Heart left ventricle (tissue), 16 donors: Measurements from ENCODE around the gene OR52K2. TPM values are rescaled to one million over a fixed set of nuclear protein-coding genes. Genes with fewer than 3 reads are reported as not detected.
A peak's percentile ranks its signal among the peaks of the same experiment; 100 is the strongest.

ENCODE experiments used
- ATAC-seq, 4 donors: fragments of 200-7000 bp; cut with Tn5 transposase; one replicate each; pipeline ENCODE4 v1.9.1; 2020 to 2022; ENCODE audit warnings: moderate library complexity in 4 of 4, mild to moderate bottlenecking in 3 of 4, moderate number of reproducible peaks in 1 of 4
- DNase-seq, 5 donors: peaks; one replicate each; pipeline ENCODE4 v3.0.0-alpha.2; 2020
- H3K27ac ChIP-seq, 12 donors: fragments of 200-600 bp; sonication (generic) in 4 of 12; one replicate each; pipeline versions ENCODE4 v1.5.0 to v1.8.0; 2016 to 2022; ENCODE audit warnings: mild to moderate bottlenecking in 2 of 12
- H3K27me3 ChIP-seq, 9 donors: fragments of 200-600 bp; sonication (generic) in 2 of 9; one replicate each; pipeline versions ENCODE4 v1.5.1 to v1.8.0; 2016 to 2022; ENCODE audit warnings: mild to moderate bottlenecking in 3 of 9
- H3K36me3 ChIP-seq, 9 donors: fragments of 200-600 bp; sonication (generic) in 2 of 9; one replicate each; pipeline versions ENCODE4 v1.5.0 to v1.8.0; 2018 to 2022; ENCODE audit warnings: mild to moderate bottlenecking in 2 of 9
- H3K4me1 ChIP-seq, 12 donors: fragments of 200-600 bp; sonication (generic) in 4 of 12; one replicate each; pipeline versions ENCODE4 v1.5.0 to v1.8.0; 2016 to 2022; ENCODE audit warnings: mild to moderate bottlenecking in 3 of 12
- H3K4me3 ChIP-seq, 12 donors: fragments of 200-600 bp; sonication (generic) in 4 of 12; one replicate each; pipeline versions ENCODE4 v1.5.0 to v1.8.0; 2017 to 2022; ENCODE audit warnings: mild to moderate bottlenecking in 9 of 12, moderate library complexity in 4 of 12
- H3K9me3 ChIP-seq, 12 donors: fragments of 200-600 bp; sonication (generic) in 4 of 12; one replicate each; pipeline versions ENCODE4 v1.5.0 to v1.8.0; 2016 to 2022; ENCODE audit warnings: mild to moderate bottlenecking in 1 of 12
- CTCF ChIP-seq, 12 donors: fragments of 200-600 bp; sonication (generic) in 4 of 12; IDR thresholded peaks; one replicate each; pipeline versions ENCODE4 v1.5.0 to v1.8.0; 2018 to 2022; ENCODE audit warnings: antibody characterized with exemption in 12 of 12, mild to moderate bottlenecking in 5 of 12
- POLR2A ChIP-seq, 2 donors: fragments of 450-650 bp; IDR thresholded peaks; one replicate each; pipeline ENCODE4 v1.6.1; 2017; ENCODE audit warnings: antibody characterized with exemption in 2 of 2, mild to moderate bottlenecking in 2 of 2, moderate library complexity in 2 of 2
- WGBS, 4 donors: extraction: QIAGEN DNeasy Blood & Tissue Kit in 2 of 4; methylation state at CpG; one replicate each; pipeline versions ENCODE4 v1.1.5 to v1.1.7; 2013 to 2018; 5-methylcytosine and 5-hydroxymethylcytosine counted together
- intact Hi-C, 10 donors: fragments of 100-400 bp; cut with DNase I; formaldehyde crosslinking; loops; one replicate each; pipeline versions ENCODE4 v1.11.1 to v1.14.2; 2022
- polyA plus RNA-seq, 2 donors: library from polyadenylated mRNA; stranded (reverse); fragments of 200-250 nt; gene quantifications; one replicate each; pipeline ENCODE4 v1.2.3, GENCODE V29; 2013
- total RNA-seq, 9 donors: library from RNA; depleted of rRNA in 2 of 9; stranded (reverse); fragments of >200 nt in 2 of 9; fragmentation: NEBNext Ultra II Directional in 3 of 9; extraction: Animal tissue kit (Norgen Biotek cat#: 25700) in 3 of 9; gene quantifications; one replicate each; pipeline versions ENCODE4 v1.1.0 to v1.2.4, GENCODE V29; 2016 to 2023
- donor health status: ischemic (EF 13 %, LVEDD 7.1; RV severe dilation, severe dysfunction).
- donor health status: healthy with polysubstance abuse.
- donor health status: DM: no; HTN: yes; CAD: no.
- donor health status: DM: no; HTN: no; CAD: no.
- donor health status: ischemic (EF 25% LVEDD 6.9; RV normal size, moderate dysfunction).
- donor health status: ischemic (EF 25% LVEDD 5.7; RV mildly dilated, moderate dysfunction).
- donor health status: healthy.
- donor health status: DM: yes; HTN: yes; CAD: no.
- donor health status: ischemic (EF 35%, LVEDD 5.7; RV mildly dilated, moderate dysfunction).
- donor health status: nonischemic (EF 11% LVEDD 7.7; RV severe dilation, severe dysfunction).
- donor health status: DM: yes; HTN: yes; CAD: no.
- donor health status: PGD.
- donor health status: ischemic (EF 29% LVEDD 5.4; RV normal size, mild dysfunction).
- donor health status: nonischemic (EF 23%, LVEDD 6.1; RV moderate dilation, normal function).

OR52K2 gene
- total and polyA plus RNA-seq, 11 donors, result not detected

DNA sequence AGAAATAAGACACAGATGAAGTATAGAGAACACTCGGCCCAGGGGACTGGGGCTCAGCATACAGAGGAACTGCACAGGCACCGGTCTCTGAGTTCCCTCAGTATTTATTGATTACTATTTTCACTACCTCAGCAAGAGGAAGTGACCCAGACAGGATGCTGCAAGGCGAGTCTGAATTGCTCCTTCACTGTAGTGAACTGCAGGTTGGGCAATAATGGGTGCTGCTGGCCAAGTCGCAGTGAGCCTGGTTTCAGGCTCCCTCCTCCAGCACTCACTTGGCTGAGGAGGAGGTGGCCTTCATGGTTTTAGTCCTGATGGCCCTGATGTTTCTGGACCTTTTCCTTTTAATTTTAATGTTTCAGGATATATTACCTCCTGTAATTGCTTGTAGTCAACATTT lies 10.4 kb downstream of the OR52K2 start:
- Histone ChIP-seq H3K4me3 (no peak overlapping the region), H3K36me3 (no peaks in the 10 kb centered on the region), H3K4me1 (peaks cover 0 to 37% (median 0%) of the 10 kb centered on the region in 12 donors), H3K27me3 (peaks cover 0 to 7% (median 0%) of the 10 kb centered on the region in 9 donors), H3K27ac (no peak overlapping the region), H3K9me3 (peaks cover 0 to 12% (median 5%) of the 10 kb centered on the region in 12 donors)
- DNase-seq, result peak in 2 of 5 donors; percentile 32 to 38
- 45 to 59% (median 48%) methylated on average over 4 of the region's 4 CpGs for WGBS, 4 donors
- peak in 2 of 4 donors; percentile 46 to 81 for ATAC-seq
- intact Hi-C loops, result no loop called here
- TF ChIP-seq POLR2A (IDR thresholded peaks at IDR 0.05) (no peak), CTCF (IDR thresholded peaks at IDR 0.05) (no peak)

- no peak for TF ChIP-seq POLR2A (IDR thresholded peaks at IDR 0.05)
- no peak for TF ChIP-seq CTCF (IDR thresholded peaks at IDR 0.05)
- H3K9me3 ChIP-seq, result peaks cover 0 to 17% (median 8%) of the 10 kb centered on the region in 12 donors
Measured at GRCh38 chr11:4460151-4460550, 11.1 kb downstream of the OR52K2 start.

DNA sequence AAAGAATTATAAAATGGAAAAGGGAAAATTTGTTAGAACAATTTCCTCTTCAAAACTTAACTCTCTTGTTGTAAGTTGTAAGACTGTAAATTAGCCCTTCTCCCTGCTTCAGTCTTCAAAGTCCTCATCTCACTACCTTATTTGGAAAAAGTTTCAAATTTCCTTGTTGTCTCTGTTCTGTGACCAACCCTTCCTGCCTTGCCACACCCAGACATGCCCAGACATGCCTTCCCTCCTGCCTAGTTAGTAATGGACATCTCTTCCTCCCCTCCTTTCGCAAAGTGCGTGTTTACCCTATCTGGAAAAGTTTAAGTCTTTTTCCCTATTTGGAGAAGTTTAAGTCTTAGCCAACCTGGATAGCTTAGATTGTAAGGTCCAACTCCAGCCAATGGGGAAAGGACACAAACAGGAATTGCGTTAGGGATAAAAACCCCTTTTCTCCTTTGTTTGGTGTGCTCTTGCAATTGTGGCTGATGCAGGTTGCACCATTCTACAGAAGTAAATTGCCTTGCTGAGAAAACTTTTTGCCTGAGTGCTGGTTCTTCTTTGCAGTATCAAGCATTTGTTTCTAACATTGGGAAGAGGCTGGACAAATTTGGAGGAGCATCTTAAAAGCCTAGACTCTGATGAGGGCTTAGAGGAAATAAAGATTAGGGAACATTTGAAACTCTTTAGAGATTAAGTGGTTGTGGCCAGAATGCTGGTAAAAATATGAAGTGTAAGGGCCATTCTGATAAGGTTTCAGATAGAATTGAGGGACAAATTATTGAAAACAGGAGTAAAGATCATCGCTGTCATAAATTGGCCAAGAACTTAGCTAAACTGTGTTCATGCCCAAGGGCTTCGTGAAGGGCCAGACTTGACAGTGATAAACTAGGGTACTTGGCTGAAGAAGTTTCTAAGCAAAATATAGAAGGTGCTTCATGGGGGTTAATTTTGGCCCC lies 15.4 kb downstream of the OR52K2 start:
- TF ChIP-seq CTCF (IDR thresholded peaks at IDR 0.05), result no peak
- no peak for TF ChIP-seq POLR2A (IDR thresholded peaks at IDR 0.05)
- Histone ChIP-seq H3K4me3 (no peak overlapping the region), H3K4me1 (peaks cover 0 to 9% (median 0%) of the 10 kb centered on the region in 12 donors), H3K27ac (no peak overlapping the region), H3K9me3 (peaks cover 0 to 17% (median 8%) of the 10 kb centered on the region in 12 donors), H3K36me3 (no peaks in the 10 kb centered on the region), H3K27me3 (no peaks in the 10 kb centered on the region)
- ATAC-seq (no peak), DNase-seq (no peak)
- intact Hi-C loops, result no loop called here
- 85 to 91% (median 88%) methylated on average over 5 of the region's 5 CpGs for WGBS, 4 donors

More at GRCh38 chr11:4460151-4460550, 11.1 kb downstream of the OR52K2 start:
- 55 to 83% (median 68%) methylated on average over 4 of the region's 4 CpGs for WGBS, 4 donors
- Histone ChIP-seq H3K36me3 (no peaks in the 10 kb centered on the region), H3K27me3 (peaks cover 0 to 7% (median 0%) of the 10 kb centered on the region in 9 donors), H3K27ac (no peak overlapping the region), H3K4me3 (no peak overlapping the region), H3K4me1 (peaks cover 0 to 32% (median 0%) of the 10 kb centered on the region in 12 donors)
- intact Hi-C loops, result no loop called here
- DNase-seq (no peak), ATAC-seq (no peak)

GRCh38 chr11:4465407-4465806 lies 16.3 kb downstream of the OR52K2 start:
- no peak for TF ChIP-seq POLR2A (IDR thresholded peaks at IDR 0.05)
- TF ChIP-seq CTCF (IDR thresholded peaks at IDR 0.05), result no peak
- no peaks in the 10 kb centered on the region for H3K4me1 ChIP-seq
- no peak overlapping the region for H3K27ac ChIP-seq
- no peaks in the 10 kb centered on the region for H3K36me3 ChIP-seq
- no peaks in the 10 kb centered on the region for H3K27me3 ChIP-seq
- no peak overlapping the region for H3K4me3 ChIP-seq
- ATAC-seq (no peak), DNase-seq (no peak)
- intact Hi-C loops, result no loop called here
- peaks cover 0 to 17% (median 8%) of the 10 kb centered on the region in 12 donors for H3K9me3 ChIP-seq
- 32 to 86% (median 79%) methylated on average over 1 of the region's 1 CpG for WGBS, 4 donors
